GM19099 (cell line): ENCODE results near the gene IL13RA1.

Source experiments
- POLR2A ChIP-seq: IDR thresholded peaks from 3 replicates; pipeline ENCODE4 v1.6.1; 2011; ENCODE audit warnings: low read depth; ENCODE audit not compliant: insufficient read length; ENCODE audit errors: extremely low read depth

IL13RA1 gene

GRCh38 chrX:118726887-118727685 lies at the start of gene IL13RA1:
Gene IL13RA1, plus strand, starts transcription at chrX:118727606. Its CDS starts 33 bp downstream, at chrX:118727639.
- no peak for TF ChIP-seq POLR2A

GRCh38 chrX:118679290-118679689 lies 48.1 kb upstream of the IL13RA1 start:
- no peak for TF ChIP-seq POLR2A

GRCh38 chrX:118682258-118683014 lies 45.0 kb upstream of the IL13RA1 start:
- no peak for TF ChIP-seq POLR2A

- no peak for TF ChIP-seq POLR2A
Observed at GRCh38 chrX:118685393-118685792, 42.0 kb upstream of the IL13RA1 start.

GRCh38 chrX:118688935-118689334 lies 38.5 kb upstream of the IL13RA1 start:
- no peak for TF ChIP-seq POLR2A

GRCh38 chrX:118693843-118694242 lies 33.6 kb upstream of the IL13RA1 start:
- no peak for TF ChIP-seq POLR2A

GRCh38 chrX:118694638-118695037 lies 32.8 kb upstream of the IL13RA1 start:
- TF ChIP-seq POLR2A: no peak

GRCh38 chrX:118698516-118699170 lies 28.8 kb upstream of the IL13RA1 start:
- no peak for TF ChIP-seq POLR2A

- no peak for TF ChIP-seq POLR2A
Observed at GRCh38 chrX:118702741-118703140, 24.7 kb upstream of the IL13RA1 start.

- TF ChIP-seq POLR2A: no peak
Observed at GRCh38 chrX:118706681-118707080, 20.7 kb upstream of the IL13RA1 start.

- no peak for TF ChIP-seq POLR2A
Observed at GRCh38 chrX:118714521-118714920, 12.9 kb upstream of the IL13RA1 start.

- no peak for TF ChIP-seq POLR2A
Observed at GRCh38 chrX:118717678-118718391, 9.6 kb upstream of the IL13RA1 start.

- TF ChIP-seq POLR2A: no peak
Observed at GRCh38 chrX:118718737-118719136, 8.7 kb upstream of the IL13RA1 start.

- TF ChIP-seq POLR2A: no peak
Observed at GRCh38 chrX:118720058-118720707, 7.2 kb upstream of the IL13RA1 start.

GRCh38 chrX:118723376-118723775 lies 4.0 kb upstream of the IL13RA1 start:
- TF ChIP-seq POLR2A: no peak

- TF ChIP-seq POLR2A: no peak
Observed at GRCh38 chrX:118724365-118724764, 3.0 kb upstream of the IL13RA1 start.
